Measurements from ENCODE around the gene FRYL. TPM values are rescaled to one million over a fixed set of nuclear protein-coding genes. Genes with fewer than 3 reads are reported as not detected.

Gene FRYL
- total RNA-seq, 1 donor, result 42.0 TPM

- Histone ChIP-seq H3K4me3 (ENCODE audit: insufficient read depth, low read length) (no peak overlapping the region), H3K4me2 (ENCODE audit: insufficient read depth, low read length) (no peak overlapping the region), H3K36me3 (ENCODE audit: insufficient read depth, low read length) (no peaks in the 10 kb centered on the region), H3K27ac (ENCODE audit: low read depth, low read length) (no peak overlapping the region), H3K4me1 (ENCODE audit: insufficient read depth, low read length) (peaks cover 5% of the 10 kb centered on the region), H3K79me2 (ENCODE audit: insufficient read depth, low read length) (no peaks in the 10 kb centered on the region), H3K9me3 (ENCODE audit: low read depth, low read length) (no peaks in the 10 kb centered on the region), H4K20me1 (ENCODE audit: insufficient read depth, low read length) (no peaks in the 10 kb centered on the region), H3K27me3 (ENCODE audit: insufficient read depth, low read length) (no peaks in the 10 kb centered on the region), H2AFZ (ENCODE audit: low read length) (no peak overlapping the region)
- TF ChIP-seq, protein P1, sequence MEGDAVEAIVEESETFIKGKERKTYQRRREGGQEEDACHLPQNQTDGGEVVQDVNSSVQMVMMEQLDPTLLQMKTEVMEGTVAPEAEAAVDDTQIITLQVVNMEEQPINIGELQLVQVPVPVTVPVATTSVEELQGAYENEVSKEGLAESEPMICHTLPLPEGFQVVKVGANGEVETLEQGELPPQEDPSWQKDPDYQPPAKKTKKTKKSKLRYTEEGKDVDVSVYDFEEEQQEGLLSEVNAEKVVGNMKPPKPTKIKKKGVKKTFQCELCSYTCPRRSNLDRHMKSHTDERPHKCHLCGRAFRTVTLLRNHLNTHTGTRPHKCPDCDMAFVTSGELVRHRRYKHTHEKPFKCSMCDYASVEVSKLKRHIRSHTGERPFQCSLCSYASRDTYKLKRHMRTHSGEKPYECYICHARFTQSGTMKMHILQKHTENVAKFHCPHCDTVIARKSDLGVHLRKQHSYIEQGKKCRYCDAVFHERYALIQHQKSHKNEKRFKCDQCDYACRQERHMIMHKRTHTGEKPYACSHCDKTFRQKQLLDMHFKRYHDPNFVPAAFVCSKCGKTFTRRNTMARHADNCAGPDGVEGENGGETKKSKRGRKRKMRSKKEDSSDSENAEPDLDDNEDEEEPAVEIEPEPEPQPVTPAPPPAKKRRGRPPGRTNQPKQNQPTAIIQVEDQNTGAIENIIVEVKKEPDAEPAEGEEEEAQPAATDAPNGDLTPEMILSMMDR (IDR thresholded peaks at IDR 0.05; ENCODE audit: extremely low read depth, low read depth, low read length), result no peak
- DNase-seq (ENCODE audit: insufficient read length, low spot score, missing footprints), result no peak
Measured at GRCh38 chr4:48796927-48797679, 17.0 kb upstream of the FRYL start.

DNA sequence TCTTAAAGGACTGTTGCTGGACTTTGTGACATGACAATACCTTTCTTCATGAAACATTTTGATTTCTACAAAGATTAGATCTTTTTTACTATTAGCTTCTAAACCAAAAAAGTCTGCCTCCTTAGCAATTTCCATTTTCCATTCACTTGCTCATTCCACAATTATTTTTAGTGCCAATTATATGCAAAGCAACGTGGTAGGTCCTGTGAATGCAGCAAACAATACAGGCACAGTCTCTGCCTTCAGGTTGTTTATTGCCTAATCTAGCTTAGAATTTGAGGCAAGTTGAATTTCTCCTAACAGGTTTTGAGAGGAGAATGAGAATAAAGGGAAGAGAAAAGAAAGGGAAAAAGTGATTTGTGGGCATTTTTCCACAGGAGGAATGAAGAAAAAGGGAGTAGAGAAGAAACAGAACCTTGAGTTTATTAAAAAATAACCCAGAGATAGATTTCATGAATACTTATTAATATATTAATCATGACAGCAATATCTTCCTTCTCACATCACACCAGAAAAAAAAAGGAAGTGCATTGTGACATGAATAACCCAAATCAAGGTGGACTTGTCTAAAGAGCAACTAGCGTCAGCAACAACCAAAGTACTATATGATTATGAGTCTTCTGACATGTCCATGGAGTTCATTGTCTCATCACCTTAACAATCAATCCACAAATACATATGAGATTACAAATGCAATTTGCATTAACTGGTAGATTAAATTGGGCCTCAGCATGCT, 16.3 kb upstream of the FRYL start:
- H3K27ac ChIP-seq (ENCODE audit: low read depth, low read length), result no peak overlapping the region
- H4K20me1 ChIP-seq (ENCODE audit: insufficient read depth, low read length), result no peaks in the 10 kb centered on the region
- TF ChIP-seq, protein P1 (IDR thresholded peaks at IDR 0.05; ENCODE audit: extremely low read depth, low read depth, low read length), result no peak
- no peak for DNase-seq (ENCODE audit: insufficient read length, low spot score, missing footprints)
- H3K27me3 ChIP-seq (ENCODE audit: insufficient read depth, low read length), result no peaks in the 10 kb centered on the region
- H3K79me2 ChIP-seq (ENCODE audit: insufficient read depth, low read length), result no peaks in the 10 kb centered on the region
- no peak overlapping the region for H3K4me3 ChIP-seq (ENCODE audit: insufficient read depth, low read length)
- no peak overlapping the region for H2AFZ ChIP-seq (ENCODE audit: low read length)
- no peaks in the 10 kb centered on the region for H3K36me3 ChIP-seq (ENCODE audit: insufficient read depth, low read length)
- no peak overlapping the region for H3K4me2 ChIP-seq (ENCODE audit: insufficient read depth, low read length)
- no peaks in the 10 kb centered on the region for H3K9me3 ChIP-seq (ENCODE audit: low read depth, low read length)
- H3K4me1 ChIP-seq (ENCODE audit: insufficient read depth, low read length), result peaks cover under 1% of the 10 kb centered on the region

DNA sequence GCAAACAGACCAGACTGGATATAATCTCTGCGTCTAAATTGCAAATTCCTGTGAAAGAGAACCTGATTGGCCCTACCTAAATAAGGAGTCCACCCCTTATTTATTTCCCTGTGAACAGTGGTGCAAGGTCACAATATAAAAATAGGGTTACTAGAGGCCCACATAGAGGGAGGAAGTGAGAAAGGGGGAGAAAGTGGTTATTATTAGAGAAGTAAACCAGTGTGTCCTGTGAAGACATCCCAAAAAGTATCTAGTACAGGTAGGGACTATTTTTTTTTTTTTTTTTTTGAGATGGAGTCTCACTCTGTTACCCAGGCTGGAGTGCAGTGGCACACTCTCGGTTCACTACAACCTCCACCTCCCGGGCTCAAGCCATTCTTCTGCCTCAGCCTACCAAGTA, 15.0 kb upstream of the FRYL start:
- H3K79me2 ChIP-seq (ENCODE audit: insufficient read depth, low read length), result no peaks in the 10 kb centered on the region
- H3K4me3 ChIP-seq (ENCODE audit: insufficient read depth, low read length), result no peak overlapping the region
- H3K27ac ChIP-seq (ENCODE audit: low read depth, low read length), result no peak overlapping the region
- H2AFZ ChIP-seq (ENCODE audit: low read length), result no peak overlapping the region
- TF ChIP-seq, protein P1 (IDR thresholded peaks at IDR 0.05; ENCODE audit: extremely low read depth, low read depth, low read length), result no peak
- H3K9me3 ChIP-seq (ENCODE audit: low read depth, low read length), result no peaks in the 10 kb centered on the region
- H3K36me3 ChIP-seq (ENCODE audit: insufficient read depth, low read length), result no peaks in the 10 kb centered on the region
- no peak for DNase-seq (ENCODE audit: insufficient read length, low spot score, missing footprints)
- H4K20me1 ChIP-seq (ENCODE audit: insufficient read depth, low read length), result no peaks in the 10 kb centered on the region
- no peaks in the 10 kb centered on the region for H3K4me1 ChIP-seq (ENCODE audit: insufficient read depth, low read length)
- no peaks in the 10 kb centered on the region for H3K27me3 ChIP-seq (ENCODE audit: insufficient read depth, low read length)
- H3K4me2 ChIP-seq (ENCODE audit: insufficient read depth, low read length), result no peak overlapping the region

DNA sequence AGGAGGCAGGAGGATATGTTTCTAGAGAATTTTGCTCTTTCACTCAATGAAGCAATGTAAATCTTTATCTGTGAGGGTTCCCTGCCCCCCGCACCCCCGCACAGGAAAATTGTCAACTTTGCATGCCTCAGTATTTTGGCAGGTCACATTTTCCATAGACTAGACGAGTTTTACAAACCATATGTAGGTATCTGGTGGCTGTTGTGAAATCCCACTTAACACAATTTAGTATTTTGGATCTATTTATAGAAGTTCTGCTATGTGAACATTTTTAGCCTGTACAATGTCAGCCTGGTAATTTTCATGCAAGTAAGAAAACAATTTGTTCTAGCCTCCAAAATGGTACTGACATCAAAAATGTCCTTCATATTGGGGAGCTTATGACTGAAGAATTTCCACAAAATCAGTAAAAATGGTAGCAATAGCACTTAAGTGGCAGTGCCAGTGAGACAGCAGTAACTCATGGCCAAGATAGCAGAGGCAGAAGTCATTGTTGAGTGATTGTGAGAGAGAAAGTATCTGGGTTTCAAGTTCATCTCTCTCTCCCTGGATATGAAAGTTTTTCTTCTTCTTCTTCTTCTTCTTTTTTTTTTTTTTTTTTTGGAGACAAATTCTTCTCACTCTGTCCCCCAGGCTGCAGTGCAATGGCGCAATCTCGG, 12.4 kb upstream of the FRYL start:
- DNase-seq (ENCODE audit: insufficient read length, low spot score, missing footprints), result no peak
- TF ChIP-seq, protein P1 (IDR thresholded peaks at IDR 0.05; ENCODE audit: extremely low read depth, low read depth, low read length), result no peak
- no peaks in the 10 kb centered on the region for H3K27me3 ChIP-seq (ENCODE audit: insufficient read depth, low read length)
- no peak overlapping the region for H3K4me2 ChIP-seq (ENCODE audit: insufficient read depth, low read length)
- no peaks in the 10 kb centered on the region for H4K20me1 ChIP-seq (ENCODE audit: insufficient read depth, low read length)
- H2AFZ ChIP-seq (ENCODE audit: low read length), result no peak overlapping the region
- no peaks in the 10 kb centered on the region for H3K36me3 ChIP-seq (ENCODE audit: insufficient read depth, low read length)
- no peaks in the 10 kb centered on the region for H3K79me2 ChIP-seq (ENCODE audit: insufficient read depth, low read length)
- no peaks in the 10 kb centered on the region for H3K4me1 ChIP-seq (ENCODE audit: insufficient read depth, low read length)
- no peak overlapping the region for H3K27ac ChIP-seq (ENCODE audit: low read depth, low read length)
- no peak overlapping the region for H3K4me3 ChIP-seq (ENCODE audit: insufficient read depth, low read length)
- H3K9me3 ChIP-seq (ENCODE audit: low read depth, low read length), result no peaks in the 10 kb centered on the region
